ENCODE measurements around the gene LRRC8B. TPM values are rescaled to one million over a fixed set of nuclear protein-coding genes. Genes with fewer than 3 reads are reported as not detected.

Gene LRRC8B
- total and polyA plus RNA-seq, 2 of the 8 experiments (the other 6 are each of a cell fraction or from before 2014, with no cell fraction given): 18.4 to 29.2 TPM

GRCh38 chr1:89640440-89640839, 115.8 kb downstream of the LRRC8B start:
- Histone ChIP-seq H2BK15ac (ENCODE audit: low read length) (no peak overlapping the region), H3K9me3 (ENCODE audit: insufficient read depth in 2 of 2, low read depth in 1 of 2, low read length in 1 of 2) (no peaks in the 10 kb centered on the region), H3K18ac (ENCODE audit: extremely low read depth, low read length) (no peak overlapping the region), H3K79me1 (ENCODE audit: low read depth, low read length) (no peaks in the 10 kb centered on the region), H3K27me3 (replicated peaks in 1 of 4; ENCODE audit: control insufficient read depth in 3 of 4, extremely low read depth in 1 of 4, insufficient read depth in 3 of 4, low read length in 3 of 4) (no peaks in the 10 kb centered on the region), H3K79me2 (ENCODE audit: control insufficient read depth in 1 of 2, insufficient read depth in 2 of 2, low read length in 2 of 2) (no peaks in the 10 kb centered on the region), H3K4me1 (replicated peaks in 1 of 4; ENCODE audit: control insufficient read depth in 3 of 4, insufficient read depth in 4 of 4, low read length in 3 of 4) (no peaks in the 10 kb centered on the region), H3K23ac (ENCODE audit: insufficient read length) (no peak overlapping the region), H2BK120ac (replicated peaks; ENCODE audit: low read depth, low read length) (no peak overlapping the region), H3K4me2 (ENCODE audit: insufficient read depth in 1 of 2, low read depth in 2 of 2, low read length in 2 of 2) (no peak overlapping the region), H3K23me2 (ENCODE audit: low read depth, low read length) (no peaks in the 10 kb centered on the region), H2BK20ac (ENCODE audit: low read length) (no peak overlapping the region), H3K9ac (replicated peaks in 1 of 4; ENCODE audit: extremely low read depth in 1 of 4, low read depth in 3 of 4, low read length in 3 of 4) (no peak overlapping the region), H4K8ac (ENCODE audit: extremely low read depth, insufficient read depth, low read length) (no peak overlapping the region), H2BK5ac (ENCODE audit: low read depth, low read length) (no peak overlapping the region), H3K14ac (ENCODE audit: insufficient read length) (no peak overlapping the region), H2AFZ (ENCODE audit: low read length) (no peak overlapping the region), H2BK12ac (ENCODE audit: low read depth, low read length) (no peak overlapping the region), H3K36me3 (ENCODE audit: control insufficient read depth in 2 of 4, insufficient read depth in 4 of 4, low read length in 3 of 4) (no peaks in the 10 kb centered on the region), H3K4ac (replicated peaks; ENCODE audit: insufficient read length, low read depth, low read length) (no peak overlapping the region), H4K20me1 (replicated peaks in 1 of 2; ENCODE audit: control insufficient read depth in 1 of 2, insufficient read depth in 2 of 2, low read length in 2 of 2) (peaks cover 0 to 2% of the 10 kb centered on the region in 2 experiments), H3K56ac (replicated peaks; ENCODE audit: insufficient read length, low read depth, low read length) (no peak overlapping the region), H3K27ac (ENCODE audit: low read depth, low read length) (no peak overlapping the region), H4K5ac (ENCODE audit: insufficient read length, low read depth, low read length) (no peak overlapping the region), H4K91ac (replicated peaks; ENCODE audit: insufficient read length, low read length) (no peak overlapping the region), H3K4me3 (ENCODE audit: extremely low read depth in 1 of 4, insufficient read depth in 2 of 4, low read depth in 3 of 4, low read length in 4 of 4) (no peak overlapping the region), H2AK5ac (ENCODE audit: low read depth, low read length) (no peak overlapping the region)
- ChIA-PET CTCF (ENCODE audit: partially characterized antibody) (interaction anchor here (1.1 kb wide), 1 partner anchor 23 kb away, joined by 3 read pairs; no protein-coding TSS in a partner anchor), POLR2A (ENCODE audit: partially characterized antibody) (no interaction called here)
- FAIRE-seq (no peak), DNase-seq (ENCODE audit: low read depth in 1 of 2, low spot score in 2 of 2) (no peak)
- TF ChIP-seq POLR2A (IDR thresholded peaks at IDR 0.05; ENCODE audit: control extremely low read depth in 1 of 2, low read depth in 2 of 2, low read length in 2 of 2) (no peak), SIN3A (conservative IDR thresholded peaks at IDR 0.05 in 1 of 2, IDR thresholded peaks at IDR 0.05 in 1 of 2; ENCODE audit: low read depth in 1 of 2, low read length in 2 of 2) (no peak), CBX5 (IDR thresholded peaks at IDR 0.05; ENCODE audit: low read depth, low read length) (no peak), SP1 (IDR thresholded peaks at IDR 0.05; ENCODE audit: low read depth, low read length) (no peak), SUZ12 (IDR thresholded peaks at IDR 0.05; ENCODE audit: low read length) (no peak), TEAD4 (IDR thresholded peaks at IDR 0.05; ENCODE audit: low read depth, low read length) (no peak), EGR1 (IDR thresholded peaks at IDR 0.05; ENCODE audit: borderline replicate concordance, low read depth, low read length) (no peak), POLR2AphosphoS5 (IDR thresholded peaks at IDR 0.05; ENCODE audit: low read depth, low read length) (no peak), RBBP5 (IDR thresholded peaks at IDR 0.05; ENCODE audit: borderline replicate concordance, low read depth, low read length) (no peak)

Measured in H1 (cell line).